ENCODE measurements around the gene CD300LF.

The CD300LF gene

GRCh38 chr17:74752415-74752814, 39.7 kb upstream of the CD300LF start:
- no peak for DNase-seq (ENCODE audit: low read depth)
- H3K4me3 ChIP-seq (ENCODE audit: low read length), result no peak overlapping the region
- no peak for TF ChIP-seq CTCF (IDR thresholded peaks at IDR 0.05; ENCODE audit: insufficient read depth, low read depth, low read length, missing control alignments)

- no peak for TF ChIP-seq CTCF (IDR thresholded peaks at IDR 0.05; ENCODE audit: insufficient read depth, low read depth, low read length, missing control alignments)
- peak overlapping the region; percentile 93 for H3K4me3 ChIP-seq (ENCODE audit: low read length)
- DNase-seq (ENCODE audit: low read depth), result no peak
These were observed 37.8 kb upstream of the CD300LF start for GRCh38 chr17:74750327-74751069.

GRCh38 chr17:74750039-74750326, 37.3 kb upstream of the CD300LF start:
- TF ChIP-seq CTCF (IDR thresholded peaks at IDR 0.05; ENCODE audit: insufficient read depth, low read depth, low read length, missing control alignments), result no peak
- peak overlapping the region; percentile 93 for H3K4me3 ChIP-seq (ENCODE audit: low read length)
- no peak for DNase-seq (ENCODE audit: low read depth)

- TF ChIP-seq CTCF (IDR thresholded peaks at IDR 0.05; ENCODE audit: insufficient read depth, low read depth, low read length, missing control alignments), result no peak
These were observed 36.7 kb upstream of the CD300LF start for GRCh38 chr17:74749279-74750038.

GRCh38 chr17:74748529-74749278, 36.0 kb upstream of the CD300LF start, which contains the start of gene NHERF1:
TSS of gene NHERF1 (plus strand) at chr17:74748628. CDS start at chr17:74748847, 219 bp downstream.
- DNase-seq (ENCODE audit: low read depth), result peak; percentile 95
- H3K4me3 ChIP-seq (ENCODE audit: low read length), result peak within 1 kb of the TSS; percentile 93

More at GRCh38 chr17:74749279-74750038, 36.7 kb upstream of the CD300LF start:
- DNase-seq (ENCODE audit: low read depth), result peak; percentile 47
- peak overlapping the region; percentile 93 for H3K4me3 ChIP-seq (ENCODE audit: low read length)

GRCh38 chr17:74748279-74748528, 35.5 kb upstream of the CD300LF start:
- H3K4me3 ChIP-seq (ENCODE audit: low read length), result peak overlapping the region; percentile 46
- no peak for TF ChIP-seq CTCF (IDR thresholded peaks at IDR 0.05; ENCODE audit: insufficient read depth, low read depth, low read length, missing control alignments)
- no peak for DNase-seq (ENCODE audit: low read depth)

More at GRCh38 chr17:74748529-74749278, 36.0 kb upstream of the CD300LF start, which contains the start of gene NHERF1:
- TF ChIP-seq CTCF (IDR thresholded peaks at IDR 0.05; ENCODE audit: insufficient read depth, low read depth, low read length, missing control alignments), result no peak

All from epithelial cell of esophagus (primary cell).